Measurements from ENCODE around the gene WARS2.

The WARS2 gene

DNA sequence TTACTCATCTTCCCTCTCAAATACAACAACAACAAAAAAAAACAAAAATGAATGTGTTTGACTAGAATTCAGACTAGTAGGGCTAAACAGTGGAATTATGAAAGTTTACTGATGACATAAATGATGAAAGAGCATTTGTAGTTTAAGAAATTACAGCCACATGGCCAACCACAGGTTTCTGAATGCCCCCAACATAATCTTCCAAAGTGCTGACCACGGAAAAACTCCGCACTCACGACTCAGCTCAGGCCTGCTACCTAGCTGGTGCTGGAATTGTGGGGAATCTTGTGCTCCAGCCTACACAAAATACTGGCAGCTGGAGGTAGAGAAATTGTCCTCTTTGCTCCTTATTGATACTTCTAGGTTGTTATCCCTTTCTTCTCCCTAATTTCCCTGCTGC lies 128.7 kb downstream of the WARS2 start:
- TF ChIP-seq POLR2AphosphoS5 (IDR thresholded peaks at IDR 0.05; ENCODE audit: low read depth, low read length): no peak
- no peak for TF ChIP-seq SIN3A (IDR thresholded peaks at IDR 0.05; ENCODE audit: borderline replicate concordance, insufficient read depth, low read length)
- TF ChIP-seq, protein P1, sequence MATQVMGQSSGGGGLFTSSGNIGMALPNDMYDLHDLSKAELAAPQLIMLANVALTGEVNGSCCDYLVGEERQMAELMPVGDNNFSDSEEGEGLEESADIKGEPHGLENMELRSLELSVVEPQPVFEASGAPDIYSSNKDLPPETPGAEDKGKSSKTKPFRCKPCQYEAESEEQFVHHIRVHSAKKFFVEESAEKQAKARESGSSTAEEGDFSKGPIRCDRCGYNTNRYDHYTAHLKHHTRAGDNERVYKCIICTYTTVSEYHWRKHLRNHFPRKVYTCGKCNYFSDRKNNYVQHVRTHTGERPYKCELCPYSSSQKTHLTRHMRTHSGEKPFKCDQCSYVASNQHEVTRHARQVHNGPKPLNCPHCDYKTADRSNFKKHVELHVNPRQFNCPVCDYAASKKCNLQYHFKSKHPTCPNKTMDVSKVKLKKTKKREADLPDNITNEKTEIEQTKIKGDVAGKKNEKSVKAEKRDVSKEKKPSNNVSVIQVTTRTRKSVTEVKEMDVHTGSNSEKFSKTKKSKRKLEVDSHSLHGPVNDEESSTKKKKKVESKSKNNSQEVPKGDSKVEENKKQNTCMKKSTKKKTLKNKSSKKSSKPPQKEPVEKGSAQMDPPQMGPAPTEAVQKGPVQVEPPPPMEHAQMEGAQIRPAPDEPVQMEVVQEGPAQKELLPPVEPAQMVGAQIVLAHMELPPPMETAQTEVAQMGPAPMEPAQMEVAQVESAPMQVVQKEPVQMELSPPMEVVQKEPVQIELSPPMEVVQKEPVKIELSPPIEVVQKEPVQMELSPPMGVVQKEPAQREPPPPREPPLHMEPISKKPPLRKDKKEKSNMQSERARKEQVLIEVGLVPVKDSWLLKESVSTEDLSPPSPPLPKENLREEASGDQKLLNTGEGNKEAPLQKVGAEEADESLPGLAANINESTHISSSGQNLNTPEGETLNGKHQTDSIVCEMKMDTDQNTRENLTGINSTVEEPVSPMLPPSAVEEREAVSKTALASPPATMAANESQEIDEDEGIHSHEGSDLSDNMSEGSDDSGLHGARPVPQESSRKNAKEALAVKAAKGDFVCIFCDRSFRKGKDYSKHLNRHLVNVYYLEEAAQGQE (IDR thresholded peaks at IDR 0.05; ENCODE audit: insufficient read depth in 1 of 2, low read depth in 2 of 2, low read length in 2 of 2): no peak
- TF ChIP-seq TAF1 (IDR thresholded peaks at IDR 0.05; ENCODE audit: borderline replicate concordance, insufficient read depth, low read length): no peak
- TF ChIP-seq FOXP2 (optimal IDR thresholded peaks at IDR 0.05; ENCODE audit: borderline replicate concordance, extremely low read depth, extremely low read length, insufficient read depth): no peak

DNA sequence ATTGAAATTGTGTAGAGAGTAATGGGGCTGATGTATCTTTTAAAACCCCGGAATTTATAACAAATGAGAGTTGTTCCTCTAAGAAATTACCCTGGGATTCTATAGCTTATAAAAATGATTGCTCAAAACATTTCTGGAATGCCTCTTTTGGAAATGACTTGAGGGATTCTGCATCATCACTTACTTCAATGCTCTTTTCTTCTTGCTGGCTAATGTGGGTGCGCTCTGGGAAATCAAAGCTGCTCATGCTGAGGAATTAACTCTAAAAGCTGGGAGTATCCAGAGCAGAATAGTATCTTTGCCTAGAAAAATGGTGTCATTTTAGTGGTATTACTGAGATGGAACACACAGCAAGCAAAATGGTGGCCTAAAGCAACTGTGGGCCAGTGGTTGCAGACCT lies 129.3 kb downstream of the WARS2 start:
- TF ChIP-seq FOXP2 (optimal IDR thresholded peaks at IDR 0.05; ENCODE audit: borderline replicate concordance, extremely low read depth, extremely low read length, insufficient read depth) (no peak), POLR2AphosphoS5 (IDR thresholded peaks at IDR 0.05; ENCODE audit: low read depth, low read length) (no peak), TAF1 (IDR thresholded peaks at IDR 0.05; ENCODE audit: borderline replicate concordance, insufficient read depth, low read length) (no peak), SIN3A (IDR thresholded peaks at IDR 0.05; ENCODE audit: borderline replicate concordance, insufficient read depth, low read length) (no peak)
- TF ChIP-seq, protein P1 (IDR thresholded peaks at IDR 0.05; ENCODE audit: insufficient read depth in 1 of 2, low read depth in 2 of 2, low read length in 2 of 2): no peak

DNA sequence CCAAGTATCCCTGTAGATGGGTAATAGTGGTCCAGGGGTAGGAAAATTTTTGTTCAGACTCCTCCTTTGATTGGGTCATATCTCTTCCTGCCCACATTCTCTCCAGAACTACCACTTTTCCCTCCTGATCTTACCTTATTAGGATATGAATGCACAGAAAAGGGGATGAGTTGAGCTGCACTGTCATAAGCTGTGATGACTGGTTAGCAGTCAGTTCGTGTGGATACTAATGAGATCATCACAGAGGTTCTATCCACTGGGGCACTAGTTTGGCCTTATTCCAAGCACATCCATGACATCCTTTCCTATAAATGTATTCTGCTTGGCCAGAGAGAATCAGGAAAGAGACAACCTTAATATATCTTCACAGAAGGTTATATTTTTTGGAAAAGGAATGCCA lies 130.3 kb downstream of the WARS2 start:
- TF ChIP-seq POLR2AphosphoS5 (IDR thresholded peaks at IDR 0.05; ENCODE audit: low read depth, low read length) (no peak), TAF1 (IDR thresholded peaks at IDR 0.05; ENCODE audit: borderline replicate concordance, insufficient read depth, low read length) (no peak), FOXP2 (optimal IDR thresholded peaks at IDR 0.05; ENCODE audit: borderline replicate concordance, extremely low read depth, extremely low read length, insufficient read depth) (no peak), SIN3A (IDR thresholded peaks at IDR 0.05; ENCODE audit: borderline replicate concordance, insufficient read depth, low read length) (no peak)
- TF ChIP-seq, protein P1 (IDR thresholded peaks at IDR 0.05; ENCODE audit: insufficient read depth in 1 of 2, low read depth in 2 of 2, low read length in 2 of 2): no peak

DNA sequence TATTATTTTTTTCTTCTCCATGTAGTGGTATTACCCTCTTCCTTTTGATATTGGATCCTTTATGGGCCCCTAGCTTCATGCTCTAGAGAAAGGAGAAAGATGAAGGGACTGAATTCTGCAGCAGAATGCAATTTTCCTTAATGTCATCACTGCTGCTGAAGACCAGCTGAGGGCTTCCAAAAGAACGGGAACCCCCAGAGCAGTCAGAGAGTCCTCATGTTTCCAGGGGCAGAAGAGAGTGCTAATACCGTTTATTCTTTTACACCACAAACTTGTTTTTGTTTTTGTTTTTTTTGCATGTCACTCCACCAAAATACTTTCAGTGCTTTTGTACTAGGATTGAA lies 131.2 kb downstream of the WARS2 start:
- TF ChIP-seq SIN3A (IDR thresholded peaks at IDR 0.05; ENCODE audit: borderline replicate concordance, insufficient read depth, low read length): no peak
- no peak for TF ChIP-seq POLR2AphosphoS5 (IDR thresholded peaks at IDR 0.05; ENCODE audit: low read depth, low read length)
- TF ChIP-seq, protein P1 (IDR thresholded peaks at IDR 0.05; ENCODE audit: insufficient read depth in 1 of 2, low read depth in 2 of 2, low read length in 2 of 2): no peak
